ENCODE data around the gene THNSL1.

GRCh38 chr10:25063644-25064043, 47.2 kb downstream of the THNSL1 start:
- no peak for TF ChIP-seq CTCF (conservative IDR thresholded peaks at IDR 0.05 in 1 of 2, IDR thresholded peaks at IDR 0.05 in 1 of 2; ENCODE audit: low read depth in 1 of 2, low read length in 2 of 2)
- no peak for TF ChIP-seq EZH2 (IDR thresholded peaks at IDR 0.05; ENCODE audit: low read length, missing control alignments)
